CD4-positive, alpha-beta T cell treated with Interleukin-17A for 1 hour (primary cell): ENCODE measurements around the gene NTPCR.

Experiments used
- DNase-seq: peaks from one replicate; pipeline ENCODE4 v3.0.0-alpha.2; 2020

Gene NTPCR

GRCh38 chr1:232965124-232965911, 14.9 kb downstream of the NTPCR start:
- no peak for DNase-seq

- no peak for DNase-seq
Observed at GRCh38 chr1:232965912-232966217, 15.5 kb downstream of the NTPCR start.

- DNase-seq: no peak
Observed at GRCh38 chr1:232966663-232967062, 16.3 kb downstream of the NTPCR start.

- no peak for DNase-seq
Observed at GRCh38 chr1:232968391-232968790, 18.0 kb downstream of the NTPCR start.

- no peak for DNase-seq
Observed at GRCh38 chr1:232968965-232969364, 18.6 kb downstream of the NTPCR start.

- DNase-seq: no peak
Observed at GRCh38 chr1:232969799-232970198, 19.4 kb downstream of the NTPCR start.

- DNase-seq: no peak
Observed at GRCh38 chr1:232970508-232970907, 20.1 kb downstream of the NTPCR start.

GRCh38 chr1:232973652-232974611, 23.5 kb downstream of the NTPCR start:
- no peak for DNase-seq

GRCh38 chr1:232974971-232975370, 24.6 kb downstream of the NTPCR start:
- DNase-seq: no peak

GRCh38 chr1:232978091-232978634, 27.8 kb downstream of the NTPCR start:
- peak; percentile 20 for DNase-seq

GRCh38 chr1:232978815-232979214, 28.4 kb downstream of the NTPCR start:
- no peak for DNase-seq

GRCh38 chr1:232979558-232979957, 29.1 kb downstream of the NTPCR start:
- DNase-seq: no peak

GRCh38 chr1:232980355-232980978, 30.1 kb downstream of the NTPCR start:
- no peak for DNase-seq

GRCh38 chr1:232980986-232981560, 30.7 kb downstream of the NTPCR start:
- no peak for DNase-seq

GRCh38 chr1:232982238-232982944, 32.0 kb downstream of the NTPCR start:
- no peak for DNase-seq

GRCh38 chr1:232983375-232983774, 33.0 kb downstream of the NTPCR start:
- DNase-seq: no peak

GRCh38 chr1:232983817-232984567, 33.6 kb downstream of the NTPCR start:
- DNase-seq: no peak

GRCh38 chr1:232984577-232985425, 34.4 kb downstream of the NTPCR start:
- DNase-seq: no peak

- DNase-seq: no peak
Observed at GRCh38 chr1:232985882-232986526, 35.6 kb downstream of the NTPCR start.

GRCh38 chr1:232986527-232986922, 36.1 kb downstream of the NTPCR start:
- DNase-seq: no peak
